OCI-LY1 (cell line): ENCODE measurements around the gene AJUBA.

Source experiments
- EZH2 ChIP-seq: fragments of 200-600 bp; sonication (generic), shearing (Covaris generic); IDR thresholded peaks from 2 replicates; pipeline ENCODE4 v1.8.0; 2017; ENCODE audit warnings: borderline replicate concordance, mixed run types, mild to moderate bottlenecking, antibody characterized with exemption, low read length, moderate library complexity, mixed read lengths
- TF ChIP-seq, protein P1 (sequence below): fragments of 200-600 bp; sonication (generic), shearing (Covaris generic); IDR thresholded peaks from 2 replicates; pipeline ENCODE4 v1.5.1; 2017; ENCODE audit warnings: mild to moderate bottlenecking, antibody characterized with exemption, low read length, moderate library complexity, mixed read lengths

DNA sequence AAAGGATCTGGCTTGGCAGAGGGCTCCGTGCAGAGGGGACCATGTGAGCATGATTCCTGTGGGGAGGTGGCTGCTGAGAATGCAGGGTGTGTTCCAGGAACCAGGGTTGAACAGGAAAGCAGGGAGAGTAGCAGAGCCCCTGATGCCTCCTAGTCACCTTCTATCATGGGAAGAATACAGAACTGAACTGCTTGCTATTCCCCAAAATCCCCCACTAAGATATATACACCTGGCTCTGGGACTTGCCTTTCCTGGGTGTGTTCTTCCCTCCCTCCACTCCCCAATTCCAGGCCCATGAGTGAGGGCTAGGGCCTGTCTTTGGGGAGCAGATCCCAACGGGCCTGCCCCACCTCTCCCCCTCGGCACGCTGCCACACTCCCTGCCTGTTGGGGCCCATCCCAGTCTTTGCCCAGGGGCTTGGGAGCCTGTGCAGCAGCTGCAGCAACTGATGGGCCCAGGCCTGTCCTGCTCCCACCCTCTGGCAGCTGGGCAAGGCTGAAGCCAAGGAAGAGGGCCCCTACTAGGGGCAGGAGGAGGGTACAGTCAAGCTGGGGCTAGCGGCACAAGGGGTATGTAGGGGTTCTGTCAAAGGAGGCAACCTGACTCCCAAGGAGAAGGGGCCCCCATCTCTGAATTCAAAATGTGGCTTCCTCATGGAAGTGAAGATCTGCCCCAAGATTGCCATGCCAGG lies 3.2 kb downstream of the AJUBA start:
- TF ChIP-seq, protein P1, sequence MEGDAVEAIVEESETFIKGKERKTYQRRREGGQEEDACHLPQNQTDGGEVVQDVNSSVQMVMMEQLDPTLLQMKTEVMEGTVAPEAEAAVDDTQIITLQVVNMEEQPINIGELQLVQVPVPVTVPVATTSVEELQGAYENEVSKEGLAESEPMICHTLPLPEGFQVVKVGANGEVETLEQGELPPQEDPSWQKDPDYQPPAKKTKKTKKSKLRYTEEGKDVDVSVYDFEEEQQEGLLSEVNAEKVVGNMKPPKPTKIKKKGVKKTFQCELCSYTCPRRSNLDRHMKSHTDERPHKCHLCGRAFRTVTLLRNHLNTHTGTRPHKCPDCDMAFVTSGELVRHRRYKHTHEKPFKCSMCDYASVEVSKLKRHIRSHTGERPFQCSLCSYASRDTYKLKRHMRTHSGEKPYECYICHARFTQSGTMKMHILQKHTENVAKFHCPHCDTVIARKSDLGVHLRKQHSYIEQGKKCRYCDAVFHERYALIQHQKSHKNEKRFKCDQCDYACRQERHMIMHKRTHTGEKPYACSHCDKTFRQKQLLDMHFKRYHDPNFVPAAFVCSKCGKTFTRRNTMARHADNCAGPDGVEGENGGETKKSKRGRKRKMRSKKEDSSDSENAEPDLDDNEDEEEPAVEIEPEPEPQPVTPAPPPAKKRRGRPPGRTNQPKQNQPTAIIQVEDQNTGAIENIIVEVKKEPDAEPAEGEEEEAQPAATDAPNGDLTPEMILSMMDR = no peak
- TF ChIP-seq EZH2 = no peak
